ENCODE results near the gene EAF1. TPM values are rescaled to one million over a fixed set of nuclear protein-coding genes. Genes with fewer than 3 reads are reported as not detected.

EAF1 gene
- total RNA-seq, 1 experiment from 2014 or later: 32.1 TPM

DNA sequence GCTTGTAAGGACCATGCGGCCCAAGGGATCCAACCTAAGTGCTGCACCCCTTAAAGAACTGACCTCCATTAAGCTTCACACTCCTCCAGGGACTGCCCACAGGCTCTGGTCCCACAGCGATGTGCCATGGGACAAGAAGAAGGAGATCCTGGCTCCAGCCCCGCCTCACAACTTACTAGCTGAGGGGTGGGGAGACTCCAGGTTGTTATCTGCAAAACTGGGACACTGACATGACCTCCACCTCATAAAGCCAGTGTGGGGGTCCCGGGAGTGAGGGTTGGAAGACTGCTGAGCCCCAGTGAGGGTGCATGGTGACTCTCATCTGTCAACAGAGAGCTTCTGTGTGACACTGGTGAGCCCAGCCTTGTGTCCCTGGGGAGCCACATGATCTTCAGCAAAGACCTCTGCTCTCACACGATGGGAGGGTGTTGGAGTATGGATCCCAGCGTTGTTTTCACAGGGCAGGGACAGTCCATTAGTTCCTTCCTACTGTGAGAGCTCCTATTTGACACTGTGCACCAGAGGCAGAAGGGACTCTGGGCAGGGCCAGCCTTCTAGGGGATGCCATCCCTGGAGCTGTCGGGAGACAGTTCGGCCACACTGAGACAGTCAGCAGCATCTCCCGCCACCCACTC is 26.7 kb downstream of the EAF1 start:
- Histone ChIP-seq H3K27ac (ENCODE audit: low read depth, low read length) (no peak overlapping the region), H3K27me3 (ENCODE audit: insufficient read depth, low read length) (no peaks in the 10 kb centered on the region), H3K9ac (ENCODE audit: low read length) (no peak overlapping the region), H3K36me3 (ENCODE audit: control insufficient read depth in 1 of 2, insufficient read depth in 2 of 2, low read length in 2 of 2) (no peaks in the 10 kb centered on the region), H2AFZ (ENCODE audit: low read depth, low read length, poor library complexity, severe bottlenecking) (no peak overlapping the region), H3K79me2 (ENCODE audit: insufficient read depth, low read length) (no peaks in the 10 kb centered on the region), H3K4me2 (ENCODE audit: low read length) (no peak overlapping the region), H3K4me3 (replicated peaks in 1 of 2; ENCODE audit: low read depth in 1 of 2, low read length in 2 of 2) (no peak overlapping the region), H3K9me2 (ENCODE audit: insufficient read depth) (0 out of 2 replicates have a peak, but pooled peaks cover 3% of the 10 kb centered on the region), H3K4me1 (ENCODE audit: control insufficient read depth in 1 of 2, insufficient read depth in 2 of 2, low read length in 2 of 2) (peaks cover 0 to 6% of the 10 kb centered on the region in 2 experiments; a peak in 1 of 4 replicates), H3K9me3 (ENCODE audit: control insufficient read depth in 1 of 2, insufficient read depth in 1 of 2, low read depth in 1 of 2, low read length in 2 of 2) (no peaks in the 10 kb centered on the region), H4K20me1 (ENCODE audit: insufficient read depth) (no peaks in the 10 kb centered on the region)
- intact Hi-C loops (cut with micrococcal nuclease): no loop called here
- no TSS peak for BruUV-seq (replicated peaks)
- ChIA-PET POLR2A (no interaction called here), CTCF (no interaction called here), RAD21 (ENCODE audit: low non-redundant PET in 1 of 2, low total read pairs in 2 of 2, uncharacterized antibody in 2 of 2, unreplicated experiment in 2 of 2) (no interaction called here)
- no peak for DNase-seq (ENCODE audit: low read depth, low spot score)
- no peak for ATAC-seq
- TF ChIP-seq, protein P1, sequence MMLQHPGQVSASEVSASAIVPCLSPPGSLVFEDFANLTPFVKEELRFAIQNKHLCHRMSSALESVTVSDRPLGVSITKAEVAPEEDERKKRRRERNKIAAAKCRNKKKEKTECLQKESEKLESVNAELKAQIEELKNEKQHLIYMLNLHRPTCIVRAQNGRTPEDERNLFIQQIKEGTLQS (IDR thresholded peaks at IDR 0.05): no peak
- TF ChIP-seq SRF (IDR thresholded peaks at IDR 0.05; ENCODE audit: low read depth) (no peak), JUND (IDR thresholded peaks at IDR 0.05) (no peak), SP1 (IDR thresholded peaks at IDR 0.05; ENCODE audit: low read depth) (no peak)

DNA sequence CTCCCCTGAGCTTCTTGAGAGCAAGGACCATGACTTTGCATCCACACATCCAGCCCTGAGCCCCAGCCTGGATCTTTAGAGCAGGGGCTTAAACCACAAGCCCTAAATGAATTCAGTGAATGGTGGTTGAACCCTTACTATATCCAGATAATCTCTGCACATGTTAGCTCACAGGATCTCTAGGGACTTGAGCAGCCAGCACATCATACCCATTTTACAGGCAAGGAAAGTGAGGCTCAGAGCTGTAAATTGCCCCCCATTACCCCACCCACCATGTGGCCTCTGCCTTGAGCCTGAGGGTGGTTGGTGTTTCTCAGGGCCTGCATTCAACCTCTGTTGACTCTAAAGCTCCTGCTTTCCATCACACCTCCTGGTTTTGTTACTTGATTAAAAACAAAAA is 27.6 kb downstream of the EAF1 start:
- CTCF ChIA-PET: no interaction called here

More for the DNA sequence above, 27.6 kb downstream of the EAF1 start:
- no TSS peak for BruUV-seq (replicated peaks)
- POLR2A ChIA-PET: no interaction called here
- H3K4me2 ChIP-seq (ENCODE audit: low read length): no peak overlapping the region
- H3K9me3 ChIP-seq (ENCODE audit: control insufficient read depth in 1 of 2, insufficient read depth in 1 of 2, low read depth in 1 of 2, low read length in 2 of 2): no peaks in the 10 kb centered on the region
- H3K27me3 ChIP-seq (ENCODE audit: insufficient read depth, low read length): no peaks in the 10 kb centered on the region
- H2AFZ ChIP-seq (ENCODE audit: low read depth, low read length, poor library complexity, severe bottlenecking): no peak overlapping the region
- H4K20me1 ChIP-seq (ENCODE audit: insufficient read depth): no peaks in the 10 kb centered on the region
- H3K4me3 ChIP-seq (replicated peaks in 1 of 2; ENCODE audit: low read depth in 1 of 2, low read length in 2 of 2): no peak overlapping the region
- H3K9me2 ChIP-seq (ENCODE audit: insufficient read depth): 0 out of 2 replicates have a peak, but pooled peaks cover 3% of the 10 kb centered on the region
- H3K36me3 ChIP-seq (ENCODE audit: control insufficient read depth in 1 of 2, insufficient read depth in 2 of 2, low read length in 2 of 2): no peaks in the 10 kb centered on the region
- DNase-seq (ENCODE audit: low read depth, low spot score): no peak
- RAD21 ChIA-PET (ENCODE audit: low non-redundant PET in 1 of 2, low total read pairs in 2 of 2, uncharacterized antibody in 2 of 2, unreplicated experiment in 2 of 2): no interaction called here
- H3K27ac ChIP-seq (ENCODE audit: low read depth, low read length): no peak overlapping the region
- TF ChIP-seq EZH2phosphoT487 (IDR thresholded peaks at IDR 0.05; ENCODE audit: borderline replicate concordance): no peak
- no peak for TF ChIP-seq ZNF274 (IDR thresholded peaks at IDR 0.05; ENCODE audit: low read depth, low read length)
- TF ChIP-seq, protein P2, sequence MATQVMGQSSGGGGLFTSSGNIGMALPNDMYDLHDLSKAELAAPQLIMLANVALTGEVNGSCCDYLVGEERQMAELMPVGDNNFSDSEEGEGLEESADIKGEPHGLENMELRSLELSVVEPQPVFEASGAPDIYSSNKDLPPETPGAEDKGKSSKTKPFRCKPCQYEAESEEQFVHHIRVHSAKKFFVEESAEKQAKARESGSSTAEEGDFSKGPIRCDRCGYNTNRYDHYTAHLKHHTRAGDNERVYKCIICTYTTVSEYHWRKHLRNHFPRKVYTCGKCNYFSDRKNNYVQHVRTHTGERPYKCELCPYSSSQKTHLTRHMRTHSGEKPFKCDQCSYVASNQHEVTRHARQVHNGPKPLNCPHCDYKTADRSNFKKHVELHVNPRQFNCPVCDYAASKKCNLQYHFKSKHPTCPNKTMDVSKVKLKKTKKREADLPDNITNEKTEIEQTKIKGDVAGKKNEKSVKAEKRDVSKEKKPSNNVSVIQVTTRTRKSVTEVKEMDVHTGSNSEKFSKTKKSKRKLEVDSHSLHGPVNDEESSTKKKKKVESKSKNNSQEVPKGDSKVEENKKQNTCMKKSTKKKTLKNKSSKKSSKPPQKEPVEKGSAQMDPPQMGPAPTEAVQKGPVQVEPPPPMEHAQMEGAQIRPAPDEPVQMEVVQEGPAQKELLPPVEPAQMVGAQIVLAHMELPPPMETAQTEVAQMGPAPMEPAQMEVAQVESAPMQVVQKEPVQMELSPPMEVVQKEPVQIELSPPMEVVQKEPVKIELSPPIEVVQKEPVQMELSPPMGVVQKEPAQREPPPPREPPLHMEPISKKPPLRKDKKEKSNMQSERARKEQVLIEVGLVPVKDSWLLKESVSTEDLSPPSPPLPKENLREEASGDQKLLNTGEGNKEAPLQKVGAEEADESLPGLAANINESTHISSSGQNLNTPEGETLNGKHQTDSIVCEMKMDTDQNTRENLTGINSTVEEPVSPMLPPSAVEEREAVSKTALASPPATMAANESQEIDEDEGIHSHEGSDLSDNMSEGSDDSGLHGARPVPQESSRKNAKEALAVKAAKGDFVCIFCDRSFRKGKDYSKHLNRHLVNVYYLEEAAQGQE (IDR thresholded peaks at IDR 0.05; ENCODE audit: low read depth): no peak
- TF ChIP-seq CTCF (IDR thresholded peaks at IDR 0.05 in 2 of 3, conservative IDR thresholded peaks at IDR 0.05 in 1 of 3; ENCODE audit: borderline replicate concordance in 1 of 3, insufficient read depth in 1 of 3, low read depth in 2 of 3, low read length in 2 of 3): no peak
- TF ChIP-seq, protein P3, sequence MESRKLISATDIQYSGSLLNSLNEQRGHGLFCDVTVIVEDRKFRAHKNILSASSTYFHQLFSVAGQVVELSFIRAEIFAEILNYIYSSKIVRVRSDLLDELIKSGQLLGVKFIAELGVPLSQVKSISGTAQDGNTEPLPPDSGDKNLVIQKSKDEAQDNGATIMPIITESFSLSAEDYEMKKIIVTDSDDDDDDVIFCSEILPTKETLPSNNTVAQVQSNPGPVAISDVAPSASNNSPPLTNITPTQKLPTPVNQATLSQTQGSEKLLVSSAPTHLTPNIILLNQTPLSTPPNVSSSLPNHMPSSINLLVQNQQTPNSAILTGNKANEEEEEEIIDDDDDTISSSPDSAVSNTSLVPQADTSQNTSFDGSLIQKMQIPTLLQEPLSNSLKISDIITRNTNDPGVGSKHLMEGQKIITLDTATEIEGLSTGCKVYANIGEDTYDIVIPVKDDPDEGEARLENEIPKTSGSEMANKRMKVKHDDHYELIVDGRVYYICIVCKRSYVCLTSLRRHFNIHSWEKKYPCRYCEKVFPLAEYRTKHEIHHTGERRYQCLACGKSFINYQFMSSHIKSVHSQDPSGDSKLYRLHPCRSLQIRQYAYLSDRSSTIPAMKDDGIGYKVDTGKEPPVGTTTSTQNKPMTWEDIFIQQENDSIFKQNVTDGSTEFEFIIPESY (IDR thresholded peaks at IDR 0.05; ENCODE audit: extremely low read depth, insufficient replicate concordance, low read length): no peak
- H3K79me2 ChIP-seq (ENCODE audit: insufficient read depth, low read length): no peaks in the 10 kb centered on the region
- no peak for ATAC-seq
- intact Hi-C loops (cut with micrococcal nuclease): no loop called here
- H3K4me1 ChIP-seq (ENCODE audit: control insufficient read depth in 1 of 2, insufficient read depth in 2 of 2, low read length in 2 of 2): peaks cover 0 to 6% of the 10 kb centered on the region in 2 experiments; a peak in 1 of 4 replicates
- H3K9ac ChIP-seq (ENCODE audit: low read length): no peak overlapping the region

Measured in HCT116 (cell line).